ENCODE results near the gene RALGPS1.

DNA sequence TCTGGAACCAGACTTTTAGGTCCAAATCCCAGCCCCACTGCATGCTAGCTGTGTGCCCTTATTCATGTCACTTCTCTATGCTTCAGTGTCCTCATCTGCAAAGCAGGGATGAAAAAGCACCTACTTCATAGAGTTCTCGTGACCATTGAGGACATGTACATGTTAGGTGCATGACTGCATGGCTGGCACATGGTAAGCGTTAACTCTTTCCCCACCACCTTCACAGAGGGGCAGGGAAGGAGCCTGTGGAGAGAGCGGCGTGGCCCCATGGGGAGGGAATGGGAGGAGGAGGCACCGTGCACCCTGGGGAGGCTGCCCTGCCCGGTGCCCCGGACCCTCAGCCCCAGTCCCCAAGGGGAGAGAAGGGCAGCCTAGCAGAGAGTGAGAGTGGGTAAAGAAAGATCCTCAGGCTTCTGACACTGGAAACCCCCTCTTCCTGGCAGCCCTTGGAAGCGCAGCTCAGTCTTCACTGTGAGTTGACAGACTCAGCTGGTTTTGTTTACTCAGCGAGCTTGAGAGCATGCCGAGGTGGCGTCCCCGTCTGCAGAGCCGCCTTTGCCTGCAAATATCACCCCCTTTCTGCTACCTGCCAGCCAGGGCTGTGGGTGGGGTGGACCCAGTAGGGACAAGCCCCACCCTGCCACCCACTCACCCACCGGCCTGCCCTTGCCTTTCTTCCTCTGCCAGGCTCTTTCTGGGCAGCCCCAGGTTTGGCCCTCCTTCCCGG, 218.5 kb downstream of the RALGPS1 start:
- no peak for TF ChIP-seq BHLHE40 (IDR thresholded peaks at IDR 0.05; ENCODE audit: borderline replicate concordance)
- TF ChIP-seq TARDBP (IDR thresholded peaks at IDR 0.05) = no peak
- TF ChIP-seq L3MBTL2 (conservative IDR thresholded peaks at IDR 0.05) = no peak
- no peak for TF ChIP-seq SUZ12 (IDR thresholded peaks at IDR 0.05)
- TF ChIP-seq FOXM1 (IDR thresholded peaks at IDR 0.05; ENCODE audit: borderline replicate concordance) = no peak
- TF ChIP-seq LEF1 (IDR thresholded peaks at IDR 0.05; ENCODE audit: borderline replicate concordance) = no peak
- TF ChIP-seq ARNT (IDR thresholded peaks at IDR 0.05) = no peak
- no peak for TF ChIP-seq ZNF384 (IDR thresholded peaks at IDR 0.05)
- no peak for TF ChIP-seq FOXK2 (IDR thresholded peaks at IDR 0.05)
- no peak for TF ChIP-seq ELF4 (IDR thresholded peaks at IDR 0.05)
- TF ChIP-seq SP1 (IDR thresholded peaks at IDR 0.05) = no peak
- no peak for TF ChIP-seq HDGF (IDR thresholded peaks at IDR 0.05; ENCODE audit: borderline replicate concordance)

Data from HEK293T (cell line).